CD4-positive, CD25-positive, alpha-beta regulatory T cell (primary cell): ENCODE measurements around the gene RYR3. TPM values are rescaled to one million over a fixed set of nuclear protein-coding genes. Genes with fewer than 3 reads are reported as not detected.
"Not testable (repeated sequence)": the region's sequence is repeated elsewhere in the genome, so short reads cannot be mapped to it uniquely, and the experiment has no call there.

Experiments used
- ATAC-seq, 2 donors: fragments of 150-1000 bp; cut with Tn5 transposase; one replicate each; pipeline ENCODE4 v1.10.0; 2021; ENCODE audit warnings: low read depth in 2 of 2, moderate number of reproducible peaks in 2 of 2, moderate library complexity in 1 of 2
- DNase-seq, 3 donors: peaks; one replicate each; pipeline versions ENCODE4 v3.0.0 to v3.0.0-alpha.2; 2012 to 2022; ENCODE audit warnings: mixed read lengths in 1 of 3
- H3K27ac ChIP-seq: one replicate; pipeline ENCODE4 v1.7.0; 2013; ENCODE audit warnings: mild to moderate bottlenecking, low read length; ENCODE audit not compliant: insufficient read depth, poor library complexity, severe bottlenecking
- H3K27me3 ChIP-seq: one replicate; pipeline ENCODE4 v1.7.0; 2013; ENCODE audit warnings: low read length; ENCODE audit not compliant: control insufficient read depth, insufficient read depth
- H3K36me3 ChIP-seq: one replicate; pipeline ENCODE4 v1.7.0; 2013; ENCODE audit warnings: mild to moderate bottlenecking, low read length, moderate library complexity; ENCODE audit not compliant: control insufficient read depth, insufficient read depth
- H3K4me1 ChIP-seq: 2 replicates; pipeline ENCODE4 v1.7.0; 2013; ENCODE audit warnings: mild to moderate bottlenecking, low read length; ENCODE audit not compliant: insufficient read depth, control insufficient read depth, poor library complexity, severe bottlenecking
- H3K4me3 ChIP-seq: one replicate; pipeline ENCODE4 v1.7.0; 2013; ENCODE audit warnings: low read depth, mild to moderate bottlenecking, low read length, moderate library complexity
- H3K9me3 ChIP-seq, 2 experiments: 1 replicate in 1 of 2; 2 replicates in 1 of 2; pipeline ENCODE4 v1.7.0; 2013; ENCODE audit warnings: low read length in 2 of 2, mild to moderate bottlenecking in 1 of 2, moderate library complexity in 1 of 2; ENCODE audit not compliant: control insufficient read depth in 2 of 2
- H3K27ac Mint-ChIP-seq, 3 donors: one replicate each; pipeline ENCODE4 v1.8.0; 2020 to 2022; ENCODE audit warnings: mild to moderate bottlenecking in 3 of 3, mixed read lengths in 3 of 3, moderate library complexity in 2 of 3
- H3K27me3 Mint-ChIP-seq: one replicate; pipeline ENCODE4 v1.8.0; 2022; ENCODE audit warnings: mild to moderate bottlenecking, mixed read lengths
- H3K36me3 Mint-ChIP-seq: one replicate; pipeline ENCODE4 v1.8.0; 2020; ENCODE audit warnings: mixed read lengths
- H3K4me1 Mint-ChIP-seq, 4 donors: one replicate each; pipeline ENCODE4 v1.8.0; 2020 to 2022; ENCODE audit warnings: mixed read lengths in 4 of 4, mild to moderate bottlenecking in 1 of 4
- H3K4me3 Mint-ChIP-seq, 4 donors: one replicate each; pipeline ENCODE4 v1.8.0; 2020 to 2022; ENCODE audit warnings: mild to moderate bottlenecking in 4 of 4, mixed read lengths in 4 of 4, moderate library complexity in 3 of 4
- H3K9me3 Mint-ChIP-seq, 7 donors: one replicate each; pipeline ENCODE4 v1.8.0; 2020 to 2022; ENCODE audit warnings: mixed read lengths in 7 of 7, mild to moderate bottlenecking in 3 of 7, moderate library complexity in 2 of 7
- polyA plus RNA-seq, 4 donors: library from polyadenylated mRNA; unstranded; fragments of 300-500 nt; fragmentation: Illumina TruSeq; gene quantifications; one replicate each; pipeline ENCODE4 v1.2.3, GENCODE V29; 2021
- total RNA-seq: library from RNA; stranded (reverse); gene quantifications from one replicate; pipeline ENCODE4 v1.2.3, GENCODE V29; 2022

RYR3 gene
- total and polyA plus RNA-seq, 5 donors from 2014 or later = 0.05 to 0.19 (median 0.09) TPM; not detected in 1

DNA sequence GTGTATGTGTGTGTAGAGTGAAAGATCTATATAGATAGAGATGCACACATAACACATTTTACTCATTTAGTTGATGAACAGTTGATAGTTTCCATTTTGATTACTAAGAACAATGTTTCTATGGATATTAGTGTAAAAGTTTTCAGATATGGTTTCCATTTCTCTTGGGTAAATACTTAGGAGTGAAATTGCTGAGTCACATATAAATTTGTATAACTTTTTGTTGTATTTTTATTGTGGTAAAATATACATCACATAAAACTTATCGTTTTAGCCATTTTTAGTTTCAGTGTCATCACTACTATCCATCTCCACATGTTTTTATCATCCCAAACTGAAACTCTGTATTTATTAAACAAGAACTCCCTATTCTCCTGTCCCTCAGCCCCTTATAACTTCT, 258.3 kb downstream of the RYR3 start:
- Histone ChIP-seq H3K4me1 (no peaks in the 10 kb centered on the region), H3K4me3 (no peak overlapping the region), H3K27me3 (no peaks in the 10 kb centered on the region), H3K36me3 (no peaks in the 10 kb centered on the region), H3K27ac (no peak overlapping the region), H3K9me3 (no peaks in the 10 kb centered on the region)
- Mint-ChIP-seq H3K9me3 (peaks cover 0 to 5% (median 1%) of the 10 kb centered on the region in 7 donors), H3K27ac (no peak overlapping the region), H3K4me3 (no peak overlapping the region), H3K27me3 (no peaks in the 10 kb centered on the region), H3K4me1 (no peaks in the 10 kb centered on the region), H3K36me3 (no peaks in the 10 kb centered on the region)
- DNase-seq = no peak
- ATAC-seq = no peak

DNA sequence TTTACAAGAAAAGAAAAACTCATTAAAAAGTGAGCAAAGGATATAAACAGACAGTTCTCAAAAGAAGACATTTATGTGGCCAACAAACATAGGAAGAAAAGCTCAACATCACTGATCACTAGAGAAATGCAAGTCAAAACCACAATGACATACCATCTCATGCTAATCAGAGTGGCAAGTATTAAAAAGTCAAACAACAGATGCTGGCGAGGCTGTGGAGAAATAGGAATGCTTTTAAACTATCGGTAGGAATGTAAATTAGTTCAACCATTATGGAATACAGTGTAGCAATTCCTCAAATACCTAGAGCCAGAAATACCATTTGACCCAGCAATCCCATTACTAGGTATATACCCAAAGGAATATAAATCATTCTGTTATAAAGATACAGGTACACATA, 267.1 kb downstream of the RYR3 start:
- not testable (repeated sequence) for H3K4me3 Mint-ChIP-seq, H3K4me1 ChIP-seq, DNase-seq, H3K27ac Mint-ChIP-seq, H3K4me1 Mint-ChIP-seq, H3K27me3 Mint-ChIP-seq, H3K36me3 ChIP-seq, H3K9me3 Mint-ChIP-seq, H3K9me3 ChIP-seq, H3K27me3 ChIP-seq, ATAC-seq, H3K36me3 Mint-ChIP-seq, H3K27ac ChIP-seq, H3K4me3 ChIP-seq

DNA sequence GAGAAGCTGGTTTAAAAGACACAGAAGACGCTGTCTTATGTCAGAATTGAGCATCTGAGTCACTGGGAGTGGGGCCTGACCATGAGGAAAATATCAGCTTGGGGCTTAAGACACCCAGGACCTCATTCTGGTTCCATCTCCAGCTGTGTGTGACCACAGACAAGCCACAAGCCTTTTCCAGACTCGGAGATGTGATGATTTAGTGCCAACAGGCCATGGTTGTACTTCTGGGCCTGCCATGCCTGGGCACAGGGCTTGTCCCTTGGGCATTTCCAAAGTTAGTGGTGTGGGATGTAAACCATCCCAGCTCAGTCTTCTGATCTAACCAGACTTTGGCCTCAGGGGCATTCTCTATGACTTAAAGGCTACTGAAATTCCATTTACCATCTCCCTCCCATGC, 269.8 kb downstream of the RYR3 start:
- H3K36me3 ChIP-seq = no peaks in the 10 kb centered on the region
- Mint-ChIP-seq H3K4me3 (no peak overlapping the region), H3K27ac (no peak overlapping the region), H3K27me3 (no peaks in the 10 kb centered on the region), H3K4me1 (no peaks in the 10 kb centered on the region), H3K9me3 (peaks cover 0 to 3% (median 0%) of the 10 kb centered on the region in 7 donors), H3K36me3 (no peaks in the 10 kb centered on the region)
- no peak for ATAC-seq
- H3K9me3 ChIP-seq = no peaks in the 10 kb centered on the region
- H3K27ac ChIP-seq = no peak overlapping the region
- H3K4me1 ChIP-seq = no peaks in the 10 kb centered on the region
- H3K27me3 ChIP-seq = no peaks in the 10 kb centered on the region
- DNase-seq = no peak
- H3K4me3 ChIP-seq = no peak overlapping the region

DNA sequence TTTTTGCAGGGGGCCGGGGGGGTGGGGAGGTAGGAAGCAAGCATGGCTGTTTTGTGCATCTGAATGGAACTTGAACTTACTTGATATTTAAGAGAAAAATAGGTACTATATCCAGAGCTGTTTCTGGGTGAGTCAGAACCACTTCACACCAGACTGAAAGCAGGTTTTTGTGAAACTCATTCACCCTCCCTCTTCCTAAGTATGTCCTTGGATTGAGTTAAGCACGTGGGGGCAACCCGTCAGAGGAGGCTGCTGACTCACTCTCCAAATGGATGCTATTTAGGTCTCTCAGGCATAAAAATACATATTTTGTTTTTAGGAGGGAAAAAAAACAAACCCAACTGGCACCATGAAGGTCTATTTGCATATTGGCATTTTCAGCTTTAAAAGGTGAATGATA, 270.3 kb downstream of the RYR3 start:
- no peaks in the 10 kb centered on the region for H3K4me1 ChIP-seq

DNA sequence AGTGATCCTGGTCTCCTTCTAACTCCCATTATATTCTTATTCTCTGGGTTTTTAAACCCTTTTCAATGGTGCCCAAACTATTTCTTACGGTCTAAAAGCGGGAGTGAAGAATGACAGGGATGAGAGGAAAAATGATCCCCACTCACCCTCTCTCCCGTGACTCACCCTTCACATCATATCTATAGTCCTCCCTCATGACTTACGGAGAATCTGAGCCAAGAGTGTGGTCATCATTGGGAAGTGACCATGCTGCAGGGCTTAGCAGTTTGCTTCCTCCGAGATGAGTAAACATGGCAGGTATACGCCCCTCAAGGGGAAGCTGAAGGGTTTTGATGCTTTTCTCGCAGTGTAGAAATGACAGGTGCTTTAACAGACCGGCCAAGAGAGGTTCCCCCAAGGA, 274.0 kb downstream of the RYR3 start:
- no peaks in the 10 kb centered on the region for H3K27me3 ChIP-seq
- H3K36me3 Mint-ChIP-seq = no peaks in the 10 kb centered on the region
- H3K27ac ChIP-seq = no peak overlapping the region

More for the DNA sequence above, 270.3 kb downstream of the RYR3 start:
- Histone ChIP-seq H3K4me3 (no peak overlapping the region), H3K36me3 (no peaks in the 10 kb centered on the region), H3K9me3 (no peaks in the 10 kb centered on the region), H3K27me3 (no peaks in the 10 kb centered on the region), H3K27ac (no peak overlapping the region)
- Mint-ChIP-seq H3K27me3 (no peaks in the 10 kb centered on the region), H3K27ac (no peak overlapping the region), H3K4me1 (no peaks in the 10 kb centered on the region), H3K4me3 (no peak overlapping the region), H3K9me3 (peaks cover 0 to 3% (median 0%) of the 10 kb centered on the region in 7 donors), H3K36me3 (no peaks in the 10 kb centered on the region)
- no peak for ATAC-seq
- DNase-seq = no peak

DNA sequence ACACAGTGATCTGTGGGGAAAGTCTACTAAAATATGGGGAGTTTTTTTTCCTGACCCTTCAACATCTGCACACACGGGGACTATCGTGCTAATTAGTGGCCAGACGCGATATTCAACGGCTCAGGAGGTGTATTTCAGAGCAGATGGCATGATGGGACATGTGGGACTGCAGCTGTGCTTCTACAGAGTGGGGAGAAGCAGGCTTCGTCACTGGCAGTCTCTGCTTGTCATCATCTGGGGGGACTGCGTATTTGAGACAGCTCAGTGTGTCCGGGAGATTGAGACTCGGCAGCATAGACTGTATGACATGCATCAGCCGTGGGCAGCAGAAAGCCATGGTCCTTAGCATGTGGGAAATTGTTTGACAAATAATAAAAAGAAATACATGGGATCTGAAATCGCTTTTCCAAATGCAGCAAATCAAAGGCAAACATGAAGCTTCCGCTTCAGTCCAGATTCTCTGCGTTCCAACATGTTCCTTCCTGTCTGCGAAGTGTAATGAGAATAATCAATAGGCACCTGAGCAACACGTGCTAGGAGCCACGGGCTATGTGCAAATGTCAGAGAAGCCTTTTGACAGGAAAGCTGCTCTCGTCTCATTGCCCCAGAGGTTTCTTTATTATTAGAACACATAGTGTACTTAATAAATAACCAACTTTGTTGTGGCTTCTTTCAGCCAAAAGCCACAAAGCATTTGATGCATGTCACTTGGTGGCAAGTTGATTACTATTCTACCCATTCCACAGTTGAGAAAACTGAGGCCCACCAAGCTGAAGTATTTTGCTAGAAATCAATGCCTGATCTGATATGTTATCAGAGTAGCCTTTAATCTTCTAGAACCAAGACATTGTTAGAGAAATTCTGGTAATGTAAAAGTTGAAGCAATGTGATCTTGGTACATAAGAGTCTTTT, 276.3 kb downstream of the RYR3 start:
- no peaks in the 10 kb centered on the region for H3K27me3 ChIP-seq
- Mint-ChIP-seq H3K4me1 (no peaks in the 10 kb centered on the region), H3K9me3 (peaks cover 0 to 4% (median 1%) of the 10 kb centered on the region in 7 donors), H3K36me3 (no peaks in the 10 kb centered on the region), H3K27ac (no peak overlapping the region), H3K27me3 (peaks cover 5% of the 10 kb centered on the region), H3K4me3 (no peak overlapping the region)
- H3K36me3 ChIP-seq = no peaks in the 10 kb centered on the region
- H3K4me1 ChIP-seq = no peaks in the 10 kb centered on the region
- DNase-seq (no peak), ATAC-seq (no peak)
- no peak overlapping the region for H3K4me3 ChIP-seq
- no peaks in the 10 kb centered on the region for H3K9me3 ChIP-seq
- no peak overlapping the region for H3K27ac ChIP-seq

More for the DNA sequence above, 274.0 kb downstream of the RYR3 start:
- no peak overlapping the region for H3K27ac Mint-ChIP-seq
- Histone ChIP-seq H3K4me3 (no peak overlapping the region), H3K9me3 (no peaks in the 10 kb centered on the region), H3K4me1 (no peaks in the 10 kb centered on the region), H3K36me3 (no peaks in the 10 kb centered on the region)
- no peaks in the 10 kb centered on the region for H3K27me3 Mint-ChIP-seq
- ATAC-seq = no peak
- H3K4me1 Mint-ChIP-seq = no peaks in the 10 kb centered on the region
- DNase-seq = no peak
- H3K9me3 Mint-ChIP-seq = peaks cover 0 to 2% (median 0%) of the 10 kb centered on the region in 7 donors
- H3K4me3 Mint-ChIP-seq = no peak overlapping the region

DNA sequence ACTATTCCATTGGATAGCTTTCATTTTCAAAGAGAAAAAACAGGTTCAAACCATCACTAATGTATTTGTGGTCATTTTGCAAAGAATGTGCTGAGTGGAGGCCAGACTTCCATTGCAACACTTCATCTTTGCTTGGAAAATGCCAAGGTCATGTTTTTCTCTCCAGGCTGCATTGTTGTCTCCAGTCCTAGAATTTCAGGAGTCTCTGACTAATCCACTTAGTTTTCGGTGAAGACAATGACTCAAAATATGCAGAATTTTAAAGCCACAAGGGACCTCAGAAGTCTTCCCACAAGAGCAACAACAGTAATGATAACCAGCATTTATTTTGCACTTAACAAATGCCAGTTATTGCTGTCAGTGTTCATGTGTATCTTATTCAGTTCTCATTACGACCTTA, 277.0 kb downstream of the RYR3 start:
- Histone ChIP-seq H3K27me3 (no peaks in the 10 kb centered on the region), H3K9me3 (no peaks in the 10 kb centered on the region), H3K36me3 (no peaks in the 10 kb centered on the region), H3K4me1 (no peaks in the 10 kb centered on the region), H3K27ac (no peak overlapping the region), H3K4me3 (no peak overlapping the region)
- DNase-seq = no peak
- Mint-ChIP-seq H3K4me1 (no peaks in the 10 kb centered on the region), H3K9me3 (peaks cover 0 to 4% (median 2%) of the 10 kb centered on the region in 7 donors), H3K36me3 (no peaks in the 10 kb centered on the region), H3K27me3 (peaks cover 5% of the 10 kb centered on the region), H3K4me3 (no peak overlapping the region), H3K27ac (no peak overlapping the region)
- no peak for ATAC-seq

DNA sequence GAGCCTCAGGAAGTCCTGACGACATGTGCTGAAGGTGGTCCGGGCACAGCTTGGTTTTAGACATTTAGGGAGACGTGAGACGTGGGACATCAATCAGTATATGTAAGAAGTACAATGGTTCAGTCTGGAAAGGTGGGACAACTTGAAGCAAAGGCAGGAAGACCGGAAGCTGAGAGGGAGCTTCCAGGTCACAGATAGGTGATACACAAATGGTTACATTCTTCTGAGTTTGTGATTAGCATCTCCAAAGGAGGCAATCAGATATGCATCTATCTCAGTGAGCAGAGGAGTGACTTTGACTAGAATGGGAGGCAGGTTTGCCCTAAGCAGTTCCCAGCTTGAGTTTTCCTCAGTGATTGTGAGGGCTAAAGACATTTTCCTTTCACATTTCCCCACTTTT, 282.1 kb downstream of the RYR3 start:
- no peaks in the 10 kb centered on the region for H3K36me3 Mint-ChIP-seq
- H3K9me3 Mint-ChIP-seq = peaks cover 0 to 5% (median 3%) of the 10 kb centered on the region in 7 donors
- Histone ChIP-seq H3K9me3 (no peaks in the 10 kb centered on the region), H3K4me1 (no peaks in the 10 kb centered on the region), H3K4me3 (no peak overlapping the region), H3K27me3 (no peaks in the 10 kb centered on the region), H3K36me3 (no peaks in the 10 kb centered on the region), H3K27ac (no peak overlapping the region)
- peaks cover 5% of the 10 kb centered on the region for H3K27me3 Mint-ChIP-seq
- H3K4me1 Mint-ChIP-seq = no peaks in the 10 kb centered on the region
- H3K27ac Mint-ChIP-seq = no peak overlapping the region
- ATAC-seq (no peak), DNase-seq (no peak)
- no peak overlapping the region for H3K4me3 Mint-ChIP-seq
